COR-L47 (cell line): Measurements from ENCODE around the gene TMEM225B.
"Not testable (repeated sequence)": the region's sequence is repeated elsewhere in the genome, so short reads cannot be mapped to it uniquely, and the experiment has no call there.

Experiments used
- DNase-seq: peaks from one replicate; lab custom pipeline; 2025; lab: John Stamatoyannopoulos, UW

Gene TMEM225B

DNA sequence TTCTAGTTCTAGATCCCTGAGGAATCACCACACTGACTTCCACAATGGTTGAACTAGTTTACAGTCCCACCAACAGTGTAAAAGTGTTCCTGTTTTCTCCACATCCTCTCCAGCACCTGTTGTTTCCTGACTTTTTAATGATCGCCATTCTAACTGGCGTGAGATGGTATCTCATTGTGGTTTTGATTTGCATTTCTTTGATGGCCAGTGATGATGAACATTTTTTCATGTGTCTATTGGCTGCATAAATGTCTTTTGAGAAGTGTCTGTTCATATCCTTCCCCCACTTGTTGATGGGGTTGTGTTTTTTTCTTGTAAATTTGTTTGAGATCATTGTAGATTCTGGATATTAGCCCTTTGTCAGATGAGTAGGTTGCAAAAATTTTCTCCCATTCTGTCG is 56.6 kb downstream of the TMEM225B start:
- DNase-seq = not testable (repeated sequence)

DNA sequence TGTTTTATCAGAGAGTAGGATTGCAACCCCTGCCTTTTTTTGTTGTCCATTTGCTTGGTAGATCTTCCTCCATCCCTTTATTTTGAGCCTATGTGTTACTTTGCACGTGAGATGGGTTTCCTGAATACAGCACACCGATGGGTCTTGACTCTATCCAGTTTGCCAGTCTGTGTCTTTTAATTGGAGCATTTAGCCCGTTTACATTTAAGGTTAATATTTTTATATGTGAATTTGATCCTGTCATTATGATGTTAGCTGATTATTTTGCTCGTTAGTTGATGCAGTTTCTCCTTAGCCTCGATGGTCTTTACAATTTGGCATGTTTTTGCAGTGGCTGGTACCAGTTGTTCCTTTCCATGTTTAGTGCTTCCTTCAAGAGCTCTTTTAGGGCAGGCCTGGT is 59.8 kb downstream of the TMEM225B start:
- DNase-seq = not testable (repeated sequence)
